Astrocyte of the cerebellum (primary cell): ENCODE results near the gene PDZD8.

Experiments
- DNase-seq: peaks from one replicate; pipeline ENCODE4 v3.0.0-alpha.2; 2011; ENCODE audit warnings: low read depth
- H3K4me3 ChIP-seq: 2 replicates; pipeline ENCODE4 v1.5.1; 2011; ENCODE audit warnings: mild to moderate bottlenecking, low read depth, low read length, moderate library complexity
- CTCF ChIP-seq: IDR thresholded peaks from 2 replicates; pipeline ENCODE4 v1.5.1; 2012; ENCODE audit warnings: low read length, low read depth, moderate library complexity, mild to moderate bottlenecking; ENCODE audit errors: missing control alignments
- in situ Hi-C: cut with HindIII; loops from 2 replicates; pipeline ENCODE4 v1.10.0; 2017; ENCODE audit warnings: low sequenced_read_pairs

Gene PDZD8

GRCh38 chr10:117370205-117370604, 5.0 kb downstream of the PDZD8 start:
- no peak for TF ChIP-seq CTCF
- in situ Hi-C loops, result no loop called here
- DNase-seq, result no peak
- H3K4me3 ChIP-seq, result no peak overlapping the region

- TF ChIP-seq CTCF, result no peak
- DNase-seq, result no peak
- H3K4me3 ChIP-seq, result no peak overlapping the region
- in situ Hi-C loops, result no loop called here
These were observed 7.5 kb downstream of the PDZD8 start for GRCh38 chr10:117367718-117368117.

- no peak overlapping the region for H3K4me3 ChIP-seq
- DNase-seq, result no peak
- in situ Hi-C loops, result no loop called here
- no peak for TF ChIP-seq CTCF
These were observed 8.5 kb downstream of the PDZD8 start for GRCh38 chr10:117366741-117367140.

- H3K4me3 ChIP-seq, result no peak overlapping the region
- DNase-seq, result no peak
- in situ Hi-C loops, result no loop called here
- no peak for TF ChIP-seq CTCF
These were observed 9.6 kb downstream of the PDZD8 start for GRCh38 chr10:117365612-117366011.

- no peak for TF ChIP-seq CTCF
- DNase-seq, result no peak
- no peak overlapping the region for H3K4me3 ChIP-seq
- in situ Hi-C loops, result no loop called here
These were observed 10.9 kb downstream of the PDZD8 start for GRCh38 chr10:117364110-117364960.

- peak; percentile 71 for DNase-seq
- H3K4me3 ChIP-seq, result no peak overlapping the region
- in situ Hi-C loops, result no loop called here
These were observed 12.2 kb downstream of the PDZD8 start for GRCh38 chr10:117363028-117363427.

More at GRCh38 chr10:117363028-117363427, 12.2 kb downstream of the PDZD8 start:
- TF ChIP-seq CTCF, result no peak
